Measurements from ENCODE around the gene DDX24. TPM values are rescaled to one million over a fixed set of nuclear protein-coding genes. Genes with fewer than 3 reads are reported as not detected.

Gene DDX24
- total RNA-seq, 1 experiment from 2014 or later, result 203 TPM

DNA sequence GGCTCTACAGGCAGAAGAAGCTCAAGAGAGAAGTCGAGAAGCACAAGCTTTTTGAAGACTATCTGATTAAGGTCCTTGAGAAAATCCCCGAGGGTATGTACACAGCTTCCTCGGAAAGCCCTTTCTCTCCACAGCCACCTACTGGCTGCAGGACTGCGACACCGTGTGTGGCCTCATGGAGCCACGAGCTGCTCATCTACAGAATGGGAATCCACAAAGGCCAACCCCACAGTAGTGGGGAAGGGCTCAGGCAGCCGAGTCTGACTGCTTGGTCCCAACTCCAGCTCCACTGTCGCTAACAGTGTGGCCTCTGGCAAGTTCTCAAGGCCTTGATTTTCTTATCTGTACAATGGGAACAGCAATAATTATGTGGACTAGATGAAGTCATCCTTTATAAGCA, 81.4 kb downstream of the DDX24 start:
- no peak overlapping the region for H3K27ac ChIP-seq (ENCODE audit: low read depth, low read length, poor library complexity, severe bottlenecking)
- no peak for TF ChIP-seq EZH2 (IDR thresholded peaks at IDR 0.05; ENCODE audit: borderline replicate concordance, low read depth, low read length, poor library complexity, severe bottlenecking)
- no peak for TF ChIP-seq CTCF (conservative IDR thresholded peaks at IDR 0.05; ENCODE audit: low read depth, low read length)
- CTCF ChIA-PET, result interaction anchor here (1.5 kb wide), 1 partner anchor 60 kb away, joined by 5 read pairs; no protein-coding TSS in a partner anchor
- H3K4me3 ChIP-seq (ENCODE audit: low read depth, low read length, poor library complexity, severe bottlenecking), result no peak overlapping the region
- no peak for DNase-seq (ENCODE audit: low spot score)
- BruUV-seq (replicated peaks), result no TSS peak
- H3K4me1 ChIP-seq (ENCODE audit: insufficient read depth, low read length, poor library complexity, severe bottlenecking), result peaks cover 4% of the 10 kb centered on the region
- intact Hi-C loops (cut with micrococcal nuclease; ENCODE audit: unreplicated experiment), result no loop called here
- no peaks in the 10 kb centered on the region for H3K27me3 ChIP-seq (replicated peaks; ENCODE audit: insufficient read depth, low read depth, low read length, poor library complexity)
- no peaks in the 10 kb centered on the region for H3K36me3 ChIP-seq (ENCODE audit: insufficient read depth, low read length, poor library complexity, severe bottlenecking)
- POLR2A ChIA-PET (ENCODE audit: low non-redundant PET), result no interaction called here
- no peaks in the 10 kb centered on the region for H3K9me3 ChIP-seq (ENCODE audit: low read depth, low read length, poor library complexity, severe bottlenecking)

GRCh38 chr14:93998871-93999403, 82.1 kb downstream of the DDX24 start:
- no peak for DNase-seq (ENCODE audit: low spot score)
- no TSS peak for BruUV-seq (replicated peaks)
- POLR2A ChIA-PET (ENCODE audit: low non-redundant PET), result no interaction called here
- no peak for TF ChIP-seq CTCF (conservative IDR thresholded peaks at IDR 0.05; ENCODE audit: low read depth, low read length)
- TF ChIP-seq EZH2 (IDR thresholded peaks at IDR 0.05; ENCODE audit: borderline replicate concordance, low read depth, low read length, poor library complexity, severe bottlenecking), result no peak
- Histone ChIP-seq H3K36me3 (ENCODE audit: insufficient read depth, low read length, poor library complexity, severe bottlenecking) (no peaks in the 10 kb centered on the region), H3K4me3 (ENCODE audit: low read depth, low read length, poor library complexity, severe bottlenecking) (no peak overlapping the region), H3K27ac (ENCODE audit: low read depth, low read length, poor library complexity, severe bottlenecking) (no peak overlapping the region), H3K27me3 (replicated peaks; ENCODE audit: insufficient read depth, low read depth, low read length, poor library complexity) (no peaks in the 10 kb centered on the region), H3K4me1 (ENCODE audit: insufficient read depth, low read length, poor library complexity, severe bottlenecking) (peaks cover 4% of the 10 kb centered on the region), H3K9me3 (ENCODE audit: low read depth, low read length, poor library complexity, severe bottlenecking) (no peaks in the 10 kb centered on the region)
- intact Hi-C loops (cut with micrococcal nuclease; ENCODE audit: unreplicated experiment), result no loop called here
- CTCF ChIA-PET, result interaction anchor here (0.5 to 1.5 kb wide), 2 partner anchors 13 to 59 kb away, joined by 3 to 5 read pairs; no protein-coding TSS in a partner anchor

Other genes with a start within 250 kb of the DDX24 start
- not detected in 2 replicates for gene FAM181A, start 153.9 kb downstream of the DDX24 start, total RNA-seq (2021)
- gene ASB2, start 104.6 kb downstream of the DDX24 start, total RNA-seq (2021), result not detected in 2 replicates
- gene CCDC197, start 83.9 kb downstream of the DDX24 start, total RNA-seq (2021), result not detected in 2 replicates
- 1.1 and 2.3 TPM in 2 replicates for gene OTUB2, start 54.9 kb downstream of the DDX24 start, total RNA-seq (2021)
- gene IFI27L1, start 108 bp upstream of the DDX24 start, total RNA-seq (2021), result 14.7 and 17.5 TPM in 2 replicates
- 3.7 and 4.9 TPM in 2 replicates for gene IFI27, start 29.5 kb upstream of the DDX24 start, total RNA-seq (2021)
- 12.4 and 13.4 TPM in 2 replicates for gene IFI27L2, start 48.4 kb upstream of the DDX24 start, total RNA-seq (2021)
- 0.88 and 1.2 TPM in 2 replicates for gene PPP4R4, start 93.1 kb upstream of the DDX24 start, total RNA-seq (2021)
- gene SERPINA10, start 212.1 kb upstream of the DDX24 start, total RNA-seq (2021), result not detected in 2 replicates
- not detected in 2 replicates for gene SERPINA6, start 242.1 kb upstream of the DDX24 start, total RNA-seq (2021)

Data from A673 (cell line).